HG02973 (cell line): Measurements from ENCODE around the gene CFAP100.
A peak's percentile ranks its signal among the peaks of the same experiment; 100 is the strongest.

Experiments used
- ATAC-seq: cut with Tn5 transposase; IDR thresholded peaks from one replicate; pipeline ENCODE4 v1.9.1; 2021; ENCODE audit warnings: moderate library complexity; ENCODE audit not compliant: unreplicated experiment

Gene CFAP100

DNA sequence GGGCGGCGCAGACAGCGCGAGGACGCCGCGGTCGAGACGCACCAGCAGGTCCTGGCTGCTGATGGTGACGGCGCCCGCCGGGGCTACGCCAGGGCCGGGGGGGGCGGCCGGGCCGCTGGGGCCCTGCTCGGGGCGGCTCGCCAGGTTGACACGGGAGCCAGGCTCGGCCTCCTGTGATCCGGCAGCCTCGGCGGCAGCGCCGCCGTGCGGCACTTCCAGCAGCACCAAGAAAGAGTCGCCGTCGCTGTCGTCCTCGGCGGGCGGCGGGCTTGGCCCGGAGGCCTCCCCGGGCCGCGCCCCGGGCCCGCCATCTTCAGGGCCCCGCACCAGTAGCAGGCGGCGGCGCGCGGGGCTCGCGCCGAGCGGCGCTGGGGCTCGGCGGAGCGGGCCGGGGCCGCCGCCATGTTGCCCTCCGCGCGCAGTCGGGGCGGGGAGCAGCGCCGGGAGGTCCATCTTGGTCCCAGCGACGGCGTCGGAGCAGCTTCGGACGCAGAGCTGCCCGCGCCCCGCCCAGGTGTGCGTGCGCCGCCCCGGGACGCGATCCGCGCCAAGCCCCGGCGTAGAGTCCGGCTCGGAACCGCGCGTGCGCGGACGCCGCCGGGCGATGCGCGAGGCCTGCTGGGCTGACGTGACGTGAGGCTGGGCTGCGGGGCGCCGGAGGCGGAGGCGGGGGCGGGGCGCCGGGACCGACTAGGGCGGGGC lies 80.9 kb downstream of the CFAP100 start, which contains the start of gene ZXDC:
ZXDC (minus strand) TSS at position 479 of the 702 bp plus-strand sequence; CDS start at position 453, 26 bp downstream.
- peak; percentile 68 for ATAC-seq

DNA sequence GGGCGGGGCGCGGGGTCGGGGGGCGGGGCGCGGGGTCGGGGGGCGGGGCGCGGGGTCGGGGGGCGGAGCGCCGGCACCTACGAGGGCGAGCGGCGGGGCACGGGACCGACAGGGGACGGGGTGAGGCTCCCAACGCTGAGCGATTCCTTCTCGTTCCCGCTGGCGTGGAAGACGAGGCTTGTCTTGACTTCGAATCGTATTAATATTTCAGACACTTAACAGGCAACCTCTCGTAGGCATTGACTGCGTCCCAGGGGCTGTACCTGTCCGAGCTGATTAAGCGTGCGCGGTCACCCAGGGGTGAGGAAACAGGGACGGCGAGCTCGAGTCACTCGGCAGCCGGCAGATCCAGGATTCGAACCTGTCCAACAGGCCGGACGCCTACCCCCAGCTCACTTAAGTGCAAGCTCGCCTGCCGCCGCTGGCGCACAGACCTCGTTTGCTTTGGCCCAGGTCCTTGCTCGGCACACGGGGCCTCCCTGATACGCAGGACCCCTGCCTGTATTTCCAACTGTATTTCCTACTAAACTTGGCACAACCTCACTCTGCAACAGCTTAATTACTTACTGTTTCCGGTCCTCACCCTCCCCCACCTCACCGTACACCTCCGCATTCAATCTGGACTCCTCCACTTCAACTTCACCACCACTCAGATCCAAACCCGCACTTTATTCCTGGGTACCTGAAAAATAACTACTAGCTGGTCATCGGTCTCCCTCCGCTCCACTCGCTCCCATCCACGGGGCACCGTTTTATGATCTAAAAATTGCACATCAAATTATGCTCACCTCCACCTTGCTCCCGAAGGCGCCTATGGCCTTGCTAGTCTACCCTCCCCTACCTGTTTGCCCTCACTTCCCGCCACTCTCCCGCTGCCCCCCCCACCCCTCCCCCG lies 81.7 kb downstream of the CFAP100 start:
- peak; percentile 31 for ATAC-seq

DNA sequence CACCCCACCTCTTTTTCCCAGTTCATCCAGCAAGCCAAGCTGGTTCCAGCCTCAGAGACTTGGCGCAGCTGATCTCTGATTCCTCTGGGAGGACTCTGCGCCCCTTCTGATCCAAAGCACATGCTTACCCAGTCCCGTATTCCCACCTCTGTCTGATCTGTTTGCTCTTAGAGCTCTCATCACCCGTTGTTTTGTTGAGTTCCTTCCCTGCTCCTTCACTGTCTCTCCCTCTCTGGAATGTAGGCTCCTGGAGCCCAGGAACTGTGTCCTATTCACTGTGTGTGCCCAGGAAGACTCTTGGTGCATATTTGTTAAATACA lies 82.3 kb downstream of the CFAP100 start:
- ATAC-seq, result no peak

DNA sequence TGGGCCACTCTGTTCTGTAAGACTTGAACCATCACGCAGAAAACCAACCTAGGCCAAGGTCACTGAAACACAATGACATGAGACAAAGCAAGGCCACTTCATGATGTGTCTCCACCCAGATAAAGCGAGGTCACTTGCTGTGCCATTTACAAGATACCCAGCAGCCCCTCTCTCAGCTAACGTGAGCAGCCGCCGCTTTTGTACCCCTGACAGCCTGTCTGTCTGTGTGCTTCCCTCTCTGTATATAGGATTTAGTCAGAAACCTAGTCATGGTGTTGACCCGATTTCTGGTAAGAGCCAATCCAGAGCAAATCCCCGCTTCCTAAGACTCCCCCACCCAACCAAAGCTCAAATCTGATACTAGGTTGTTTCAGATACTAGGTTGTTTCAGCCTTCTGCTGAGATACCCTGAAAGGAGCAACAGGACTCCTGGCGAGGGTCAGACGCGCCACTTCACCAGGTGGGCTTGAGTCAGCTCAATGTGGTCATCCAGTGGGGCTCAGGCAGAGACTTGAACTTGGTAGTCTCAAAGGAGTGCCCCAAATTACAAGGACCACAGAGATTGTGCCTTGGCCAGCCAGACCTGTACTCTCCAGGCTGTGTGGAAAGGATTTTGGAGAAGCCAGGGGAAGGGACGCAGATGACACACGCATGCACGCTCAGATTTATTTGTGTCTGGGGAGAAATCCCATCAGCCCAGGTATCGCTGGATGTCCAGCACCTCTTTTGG lies 84.0 kb downstream of the CFAP100 start:
- ATAC-seq, result no peak

DNA sequence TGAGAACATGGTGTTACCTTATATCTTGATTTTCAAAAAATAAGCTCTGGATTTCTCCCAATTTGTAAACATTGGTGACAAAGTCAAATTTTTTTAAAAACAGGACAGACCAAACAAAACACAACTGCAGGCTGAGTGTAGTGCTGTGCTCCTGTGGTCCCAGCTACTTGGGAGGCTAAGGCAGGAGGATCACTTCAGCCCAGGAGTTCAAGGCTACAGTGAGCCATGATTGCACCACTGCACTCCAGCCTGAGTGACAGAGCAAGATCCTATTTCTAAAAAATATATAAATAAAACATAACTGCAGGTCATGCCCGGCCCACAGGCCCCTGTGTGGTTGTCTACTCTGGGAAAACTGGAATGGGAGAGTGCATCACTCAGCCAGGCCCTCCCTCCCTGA lies 84.9 kb downstream of the CFAP100 start:
- no peak for ATAC-seq

DNA sequence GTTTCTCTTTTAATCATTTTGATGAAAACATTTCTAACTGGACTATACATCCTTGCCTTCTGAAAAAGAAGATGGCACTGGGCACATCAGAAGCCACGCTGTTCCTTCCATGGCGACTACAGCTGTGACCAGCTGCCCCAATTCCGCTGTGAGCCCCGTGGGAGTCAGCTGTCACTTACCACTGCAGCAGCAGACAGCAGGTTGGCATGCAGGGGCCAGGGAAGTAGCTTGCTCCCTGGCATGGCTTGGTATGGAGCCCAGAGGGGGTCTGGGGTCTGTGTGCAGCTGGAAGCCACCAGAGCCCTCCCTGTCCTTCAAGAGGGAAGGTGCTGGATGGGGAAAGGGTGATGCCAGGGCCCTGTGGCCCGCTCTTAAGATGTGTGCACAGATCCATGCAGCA lies 85.5 kb downstream of the CFAP100 start:
- ATAC-seq, result no peak

DNA sequence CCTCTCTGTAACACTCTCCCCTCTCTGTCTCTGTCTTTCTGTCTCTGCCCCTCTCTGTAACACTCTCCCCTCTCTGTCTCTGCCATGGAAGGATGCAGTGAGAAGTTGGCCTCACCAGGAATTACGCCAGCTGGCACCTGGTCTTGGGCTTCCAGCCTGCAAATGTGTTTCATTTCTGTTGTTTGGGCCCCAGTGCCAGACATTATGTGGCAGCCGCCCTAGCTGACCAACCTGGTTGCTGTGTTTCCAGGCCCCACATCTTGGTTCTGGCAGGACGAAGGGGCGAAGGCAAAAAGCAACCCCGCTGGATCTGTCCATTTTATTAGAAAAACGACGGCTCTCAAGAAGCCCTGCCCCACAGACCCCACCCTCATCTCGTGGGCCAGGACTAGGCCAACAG lies 86.2 kb downstream of the CFAP100 start:
- ATAC-seq, result no peak

DNA sequence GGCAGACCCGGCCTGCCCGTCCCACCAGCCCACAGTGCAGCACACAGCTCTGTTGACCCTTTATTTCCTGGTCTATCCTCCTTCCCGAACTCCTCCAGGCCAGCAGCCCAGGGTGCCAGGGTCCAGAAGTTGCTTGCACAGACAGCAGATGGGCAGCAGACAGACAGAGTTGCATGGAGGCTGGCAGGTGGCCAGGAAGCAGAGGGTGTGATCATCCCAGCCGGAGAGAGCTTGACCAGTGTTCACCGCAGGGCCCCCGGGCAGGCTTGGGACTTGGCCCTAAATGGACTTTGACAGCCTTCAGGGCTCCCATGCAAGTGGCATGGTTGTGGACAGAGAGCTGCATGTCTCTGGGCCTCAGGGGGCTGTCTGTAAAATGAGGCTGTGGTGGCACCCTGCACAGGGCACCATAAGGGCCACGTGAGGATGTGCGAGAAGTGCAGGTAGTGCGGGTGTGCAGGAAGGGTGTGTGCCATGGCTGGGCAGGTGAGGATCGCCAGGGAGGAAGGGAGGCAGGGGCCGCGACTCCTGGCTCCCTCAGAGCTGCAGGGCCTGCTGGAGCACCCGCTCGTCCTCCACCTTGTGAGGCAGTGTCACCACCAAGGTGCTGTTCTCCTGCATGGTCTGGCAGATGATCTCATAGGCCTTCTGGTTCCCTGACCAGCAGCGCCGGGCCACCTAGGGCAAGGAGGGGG lies 87.2 kb downstream of the CFAP100 start:
- ATAC-seq, result no peak

DNA sequence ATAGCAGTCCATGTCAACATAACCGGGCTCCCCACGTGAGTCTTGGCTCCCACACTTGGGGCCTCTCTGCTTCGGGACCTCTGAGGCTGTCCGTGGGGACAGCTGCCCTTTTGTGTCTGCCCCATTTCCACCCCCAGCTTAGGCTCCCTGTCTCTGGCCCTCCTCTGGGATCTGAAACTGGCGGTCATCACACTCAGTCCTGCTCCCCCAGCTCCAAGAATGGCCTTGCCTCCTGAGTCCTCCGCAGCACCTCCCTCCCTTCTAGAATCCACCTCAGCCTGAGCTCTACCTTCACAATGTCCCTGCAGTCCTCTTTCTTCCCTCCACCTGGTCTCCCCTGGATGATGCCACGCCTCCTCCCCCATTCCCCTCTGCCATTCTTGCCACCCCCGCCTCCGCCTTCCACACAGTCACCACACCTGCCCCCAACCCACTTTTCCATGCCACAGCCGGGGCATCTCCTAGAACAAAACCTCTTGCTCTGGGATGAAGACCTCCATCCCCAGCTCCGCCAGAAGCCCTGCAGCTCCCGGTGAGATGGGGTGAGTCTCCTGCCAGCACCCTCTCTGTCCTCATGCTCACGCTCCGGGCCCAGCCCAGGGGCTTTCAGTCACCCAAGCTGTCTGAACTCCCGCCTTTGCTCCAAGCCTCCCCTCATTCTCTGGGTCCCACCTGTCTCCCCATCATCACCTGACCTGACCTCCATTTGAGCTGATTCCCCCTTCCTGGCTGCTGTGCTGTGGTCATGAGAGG lies 88.0 kb downstream of the CFAP100 start:
- ATAC-seq, result no peak

DNA sequence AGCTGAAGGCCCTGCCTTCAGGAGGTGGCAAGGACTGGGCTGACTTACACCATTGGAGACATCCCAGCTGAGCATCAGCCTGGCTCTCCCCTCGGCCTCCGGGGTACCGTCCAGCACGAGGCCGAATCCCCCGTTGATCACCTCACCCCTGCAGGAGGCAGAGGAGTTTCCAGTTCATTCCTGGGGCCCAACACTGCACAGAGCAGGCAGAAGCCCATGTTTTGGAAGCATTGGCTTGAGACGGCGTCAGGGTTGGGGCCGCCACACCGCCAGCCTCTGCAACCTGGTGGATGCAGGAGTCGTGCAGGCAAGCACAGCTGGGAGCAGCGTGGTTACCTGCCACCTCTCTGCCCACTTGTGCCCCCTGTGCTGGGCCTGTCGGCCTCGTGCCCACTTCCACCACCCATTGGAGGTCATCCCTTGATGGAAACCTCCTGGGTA lies 88.6 kb downstream of the CFAP100 start:
- ATAC-seq, result no peak

DNA sequence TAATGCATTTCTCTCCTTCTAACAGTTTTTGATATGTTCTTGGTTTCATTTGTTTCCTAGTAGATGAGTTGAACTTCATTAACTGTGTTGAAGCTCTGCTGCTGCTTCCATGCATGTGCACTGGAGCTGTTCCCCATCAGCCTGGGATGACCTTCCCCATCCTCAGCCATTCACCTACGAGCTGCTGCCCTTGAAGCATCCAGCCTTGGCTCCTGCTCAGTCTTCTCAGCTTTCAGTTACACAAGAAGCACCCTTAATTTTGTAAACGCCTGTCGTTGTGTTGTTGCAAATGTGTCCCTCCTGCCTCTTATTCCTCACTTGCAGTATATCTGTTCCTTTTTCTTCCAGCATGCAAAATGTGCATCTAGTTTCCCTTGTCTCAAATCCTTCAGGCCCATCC lies 89.4 kb downstream of the CFAP100 start:
- no peak for ATAC-seq

DNA sequence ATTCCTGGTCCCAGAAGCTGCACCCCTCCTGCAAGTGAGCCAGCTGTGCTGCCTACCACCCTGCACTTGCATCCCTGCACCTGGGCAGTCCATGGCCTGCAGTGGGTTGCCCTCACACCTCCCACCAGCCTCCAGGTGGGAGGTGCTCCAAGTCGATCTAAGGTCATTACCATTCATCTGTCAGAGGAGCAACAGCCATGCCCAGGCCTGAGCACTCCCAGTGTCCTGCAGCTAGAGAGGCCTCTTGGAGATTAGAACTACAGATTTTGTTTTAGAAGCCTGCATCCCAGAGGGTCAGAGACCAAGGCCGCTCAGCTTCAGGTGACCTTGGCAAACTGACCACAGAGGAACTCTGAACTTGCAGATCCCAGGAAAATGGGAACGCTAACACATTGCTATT lies 90.0 kb downstream of the CFAP100 start:
- ATAC-seq, result no peak

DNA sequence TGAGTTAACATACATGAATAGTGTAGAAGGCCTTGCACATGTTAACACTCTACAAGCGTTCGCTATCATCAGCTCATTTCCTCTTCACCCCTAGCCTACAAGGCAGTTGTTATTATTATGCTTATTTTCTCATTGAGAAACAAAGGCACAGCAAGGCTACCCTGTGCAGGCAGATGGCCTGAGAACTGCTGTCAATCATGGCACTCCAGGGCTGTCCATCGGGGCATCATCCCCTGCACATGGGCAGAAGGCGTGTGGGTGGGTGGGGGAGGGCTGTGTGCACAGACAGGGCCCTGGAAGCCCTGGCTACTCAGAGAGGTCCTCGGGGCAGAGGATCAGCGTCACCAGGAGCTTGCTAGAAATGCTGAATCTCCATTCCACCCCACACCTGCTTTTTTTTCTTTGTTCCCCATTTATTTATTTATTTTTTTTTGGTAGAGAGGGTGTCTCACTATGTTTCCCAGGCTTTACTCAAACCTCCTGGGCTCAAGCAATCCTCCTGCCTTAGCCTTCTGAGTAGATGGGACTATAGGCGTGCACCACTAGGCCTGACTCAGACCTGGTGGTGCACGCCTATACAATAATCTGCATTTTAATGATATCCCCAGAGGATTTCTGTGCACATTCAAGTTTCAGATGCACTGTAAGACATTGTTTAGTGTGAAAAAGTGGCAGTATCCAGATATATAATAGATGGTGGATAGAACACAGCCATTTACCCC lies 90.6 kb downstream of the CFAP100 start:
- no peak for ATAC-seq

DNA sequence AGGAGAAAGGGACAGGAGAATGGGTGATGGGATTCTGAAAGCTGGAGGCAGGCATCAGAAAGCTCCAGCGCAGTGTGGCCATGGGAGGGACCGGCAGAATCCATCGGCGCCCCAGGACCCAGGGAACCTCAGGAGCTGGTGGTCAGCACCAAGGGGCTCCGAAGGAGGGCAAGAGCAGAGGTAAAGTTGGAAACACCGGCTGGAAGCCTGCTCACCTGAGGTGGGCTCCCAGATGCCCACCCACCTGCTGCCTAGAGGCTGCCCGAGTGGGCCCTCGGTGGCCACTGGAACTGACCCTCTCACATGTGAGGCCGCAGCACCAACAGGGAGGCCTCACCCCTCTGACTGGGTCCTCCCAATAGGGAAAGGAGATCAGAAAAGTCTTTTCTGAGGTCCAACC lies 91.2 kb downstream of the CFAP100 start:
- no peak for ATAC-seq
